SK-N-SH (cell line): ENCODE results near the gene KRTAP3-3.

Experiments
- EZH2phosphoT487 ChIP-seq: fragments of 200-600 bp; sonication (generic); IDR thresholded peaks from 2 replicates; pipeline ENCODE4 v1.6.1; 2017; ENCODE audit warnings: low read depth, mixed run types, mild to moderate bottlenecking, antibody characterized with exemption, moderate library complexity, borderline replicate concordance
- TF ChIP-seq, protein P1 (sequence below): fragments of 200-600 bp; sonication (generic); IDR thresholded peaks from 2 replicates; pipeline ENCODE4 v1.6.1; 2017; ENCODE audit warnings: antibody characterized with exemption, mild to moderate bottlenecking, moderate library complexity
- TF ChIP-seq, protein P2 (sequence below): IDR thresholded peaks from 2 replicates; pipeline ENCODE4 v1.6.1; 2012; ENCODE audit warnings: mild to moderate bottlenecking, low read depth, low read length, moderate library complexity

DNA sequence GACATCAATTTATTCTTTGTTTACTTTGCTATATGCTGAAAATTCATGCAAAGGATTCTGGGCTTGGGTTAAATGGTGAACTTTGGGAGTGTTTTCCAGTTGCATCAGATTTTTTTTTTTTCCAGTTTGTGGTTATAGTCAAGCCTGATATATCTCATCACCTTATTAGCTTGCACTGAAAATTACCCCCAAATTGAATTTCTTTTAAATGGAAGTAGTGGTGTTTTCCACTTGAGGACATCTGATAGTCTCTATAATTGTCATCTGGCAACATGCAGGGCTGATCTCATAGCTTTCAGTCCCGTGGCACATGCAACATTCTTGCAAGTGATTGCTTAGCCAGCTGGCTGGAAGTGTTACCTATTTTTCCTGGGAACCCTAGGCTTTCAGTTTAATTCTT, 19.6 kb upstream of the KRTAP3-3 start:
- TF ChIP-seq, protein P1, sequence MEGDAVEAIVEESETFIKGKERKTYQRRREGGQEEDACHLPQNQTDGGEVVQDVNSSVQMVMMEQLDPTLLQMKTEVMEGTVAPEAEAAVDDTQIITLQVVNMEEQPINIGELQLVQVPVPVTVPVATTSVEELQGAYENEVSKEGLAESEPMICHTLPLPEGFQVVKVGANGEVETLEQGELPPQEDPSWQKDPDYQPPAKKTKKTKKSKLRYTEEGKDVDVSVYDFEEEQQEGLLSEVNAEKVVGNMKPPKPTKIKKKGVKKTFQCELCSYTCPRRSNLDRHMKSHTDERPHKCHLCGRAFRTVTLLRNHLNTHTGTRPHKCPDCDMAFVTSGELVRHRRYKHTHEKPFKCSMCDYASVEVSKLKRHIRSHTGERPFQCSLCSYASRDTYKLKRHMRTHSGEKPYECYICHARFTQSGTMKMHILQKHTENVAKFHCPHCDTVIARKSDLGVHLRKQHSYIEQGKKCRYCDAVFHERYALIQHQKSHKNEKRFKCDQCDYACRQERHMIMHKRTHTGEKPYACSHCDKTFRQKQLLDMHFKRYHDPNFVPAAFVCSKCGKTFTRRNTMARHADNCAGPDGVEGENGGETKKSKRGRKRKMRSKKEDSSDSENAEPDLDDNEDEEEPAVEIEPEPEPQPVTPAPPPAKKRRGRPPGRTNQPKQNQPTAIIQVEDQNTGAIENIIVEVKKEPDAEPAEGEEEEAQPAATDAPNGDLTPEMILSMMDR = no peak
- TF ChIP-seq, protein P2, sequence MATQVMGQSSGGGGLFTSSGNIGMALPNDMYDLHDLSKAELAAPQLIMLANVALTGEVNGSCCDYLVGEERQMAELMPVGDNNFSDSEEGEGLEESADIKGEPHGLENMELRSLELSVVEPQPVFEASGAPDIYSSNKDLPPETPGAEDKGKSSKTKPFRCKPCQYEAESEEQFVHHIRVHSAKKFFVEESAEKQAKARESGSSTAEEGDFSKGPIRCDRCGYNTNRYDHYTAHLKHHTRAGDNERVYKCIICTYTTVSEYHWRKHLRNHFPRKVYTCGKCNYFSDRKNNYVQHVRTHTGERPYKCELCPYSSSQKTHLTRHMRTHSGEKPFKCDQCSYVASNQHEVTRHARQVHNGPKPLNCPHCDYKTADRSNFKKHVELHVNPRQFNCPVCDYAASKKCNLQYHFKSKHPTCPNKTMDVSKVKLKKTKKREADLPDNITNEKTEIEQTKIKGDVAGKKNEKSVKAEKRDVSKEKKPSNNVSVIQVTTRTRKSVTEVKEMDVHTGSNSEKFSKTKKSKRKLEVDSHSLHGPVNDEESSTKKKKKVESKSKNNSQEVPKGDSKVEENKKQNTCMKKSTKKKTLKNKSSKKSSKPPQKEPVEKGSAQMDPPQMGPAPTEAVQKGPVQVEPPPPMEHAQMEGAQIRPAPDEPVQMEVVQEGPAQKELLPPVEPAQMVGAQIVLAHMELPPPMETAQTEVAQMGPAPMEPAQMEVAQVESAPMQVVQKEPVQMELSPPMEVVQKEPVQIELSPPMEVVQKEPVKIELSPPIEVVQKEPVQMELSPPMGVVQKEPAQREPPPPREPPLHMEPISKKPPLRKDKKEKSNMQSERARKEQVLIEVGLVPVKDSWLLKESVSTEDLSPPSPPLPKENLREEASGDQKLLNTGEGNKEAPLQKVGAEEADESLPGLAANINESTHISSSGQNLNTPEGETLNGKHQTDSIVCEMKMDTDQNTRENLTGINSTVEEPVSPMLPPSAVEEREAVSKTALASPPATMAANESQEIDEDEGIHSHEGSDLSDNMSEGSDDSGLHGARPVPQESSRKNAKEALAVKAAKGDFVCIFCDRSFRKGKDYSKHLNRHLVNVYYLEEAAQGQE = no peak
- TF ChIP-seq EZH2phosphoT487 = no peak
